ENCODE measurements around the gene BAIAP2.

DNA sequence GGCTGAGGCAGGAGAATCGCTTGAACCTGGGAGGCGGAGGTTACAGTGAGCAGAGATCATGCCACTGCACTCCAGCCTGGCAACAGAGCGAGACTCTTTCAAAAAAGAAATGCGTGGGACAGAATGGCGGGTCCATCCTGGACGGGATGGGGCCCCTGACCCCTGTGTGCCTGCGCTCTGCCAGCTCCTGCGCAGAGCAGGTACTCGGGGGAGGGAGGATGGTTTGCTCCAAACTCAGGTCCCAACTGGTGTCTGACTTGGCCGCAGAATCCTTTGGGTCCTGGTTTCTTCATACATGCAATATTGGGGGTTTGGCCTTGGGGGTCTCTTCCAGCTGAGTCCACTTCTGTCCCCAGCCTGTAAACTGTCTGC lies 33.0 kb upstream of the BAIAP2 start:
- TF ChIP-seq EZH2 (IDR thresholded peaks at IDR 0.05; ENCODE audit: borderline replicate concordance, insufficient read depth, low read length, poor library complexity, severe bottlenecking) (no peak), EP300 (conservative IDR thresholded peaks at IDR 0.05; ENCODE audit: poor library complexity, severe bottlenecking) (no peak), POLR2AphosphoS5 (IDR thresholded peaks at IDR 0.05) (no peak), RAD21 (conservative IDR thresholded peaks at IDR 0.05) (no peak), TAF1 (IDR thresholded peaks at IDR 0.05; ENCODE audit: low read depth) (no peak), SMC3 (conservative IDR thresholded peaks at IDR 0.05; ENCODE audit: poor library complexity) (no peak), MXI1 (conservative IDR thresholded peaks at IDR 0.05; ENCODE audit: poor library complexity, severe bottlenecking) (no peak)
- TF ChIP-seq, protein P1, sequence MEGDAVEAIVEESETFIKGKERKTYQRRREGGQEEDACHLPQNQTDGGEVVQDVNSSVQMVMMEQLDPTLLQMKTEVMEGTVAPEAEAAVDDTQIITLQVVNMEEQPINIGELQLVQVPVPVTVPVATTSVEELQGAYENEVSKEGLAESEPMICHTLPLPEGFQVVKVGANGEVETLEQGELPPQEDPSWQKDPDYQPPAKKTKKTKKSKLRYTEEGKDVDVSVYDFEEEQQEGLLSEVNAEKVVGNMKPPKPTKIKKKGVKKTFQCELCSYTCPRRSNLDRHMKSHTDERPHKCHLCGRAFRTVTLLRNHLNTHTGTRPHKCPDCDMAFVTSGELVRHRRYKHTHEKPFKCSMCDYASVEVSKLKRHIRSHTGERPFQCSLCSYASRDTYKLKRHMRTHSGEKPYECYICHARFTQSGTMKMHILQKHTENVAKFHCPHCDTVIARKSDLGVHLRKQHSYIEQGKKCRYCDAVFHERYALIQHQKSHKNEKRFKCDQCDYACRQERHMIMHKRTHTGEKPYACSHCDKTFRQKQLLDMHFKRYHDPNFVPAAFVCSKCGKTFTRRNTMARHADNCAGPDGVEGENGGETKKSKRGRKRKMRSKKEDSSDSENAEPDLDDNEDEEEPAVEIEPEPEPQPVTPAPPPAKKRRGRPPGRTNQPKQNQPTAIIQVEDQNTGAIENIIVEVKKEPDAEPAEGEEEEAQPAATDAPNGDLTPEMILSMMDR (IDR thresholded peaks at IDR 0.05; ENCODE audit: poor library complexity, severe bottlenecking), result no peak
- TF ChIP-seq, protein P2, sequence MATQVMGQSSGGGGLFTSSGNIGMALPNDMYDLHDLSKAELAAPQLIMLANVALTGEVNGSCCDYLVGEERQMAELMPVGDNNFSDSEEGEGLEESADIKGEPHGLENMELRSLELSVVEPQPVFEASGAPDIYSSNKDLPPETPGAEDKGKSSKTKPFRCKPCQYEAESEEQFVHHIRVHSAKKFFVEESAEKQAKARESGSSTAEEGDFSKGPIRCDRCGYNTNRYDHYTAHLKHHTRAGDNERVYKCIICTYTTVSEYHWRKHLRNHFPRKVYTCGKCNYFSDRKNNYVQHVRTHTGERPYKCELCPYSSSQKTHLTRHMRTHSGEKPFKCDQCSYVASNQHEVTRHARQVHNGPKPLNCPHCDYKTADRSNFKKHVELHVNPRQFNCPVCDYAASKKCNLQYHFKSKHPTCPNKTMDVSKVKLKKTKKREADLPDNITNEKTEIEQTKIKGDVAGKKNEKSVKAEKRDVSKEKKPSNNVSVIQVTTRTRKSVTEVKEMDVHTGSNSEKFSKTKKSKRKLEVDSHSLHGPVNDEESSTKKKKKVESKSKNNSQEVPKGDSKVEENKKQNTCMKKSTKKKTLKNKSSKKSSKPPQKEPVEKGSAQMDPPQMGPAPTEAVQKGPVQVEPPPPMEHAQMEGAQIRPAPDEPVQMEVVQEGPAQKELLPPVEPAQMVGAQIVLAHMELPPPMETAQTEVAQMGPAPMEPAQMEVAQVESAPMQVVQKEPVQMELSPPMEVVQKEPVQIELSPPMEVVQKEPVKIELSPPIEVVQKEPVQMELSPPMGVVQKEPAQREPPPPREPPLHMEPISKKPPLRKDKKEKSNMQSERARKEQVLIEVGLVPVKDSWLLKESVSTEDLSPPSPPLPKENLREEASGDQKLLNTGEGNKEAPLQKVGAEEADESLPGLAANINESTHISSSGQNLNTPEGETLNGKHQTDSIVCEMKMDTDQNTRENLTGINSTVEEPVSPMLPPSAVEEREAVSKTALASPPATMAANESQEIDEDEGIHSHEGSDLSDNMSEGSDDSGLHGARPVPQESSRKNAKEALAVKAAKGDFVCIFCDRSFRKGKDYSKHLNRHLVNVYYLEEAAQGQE (IDR thresholded peaks at IDR 0.05; ENCODE audit: borderline replicate concordance), result no peak
